Spleen (tissue), 11 donors: ENCODE data around the gene CAMTA1. TPM values are rescaled to one million over a fixed set of nuclear protein-coding genes. Genes with fewer than 3 reads are reported as not detected.
A peak's percentile ranks its signal among the peaks of the same experiment; 100 is the strongest.

ENCODE experiments used
- DNase-seq: peaks from one replicate; pipeline ENCODE4 v3.0.0-alpha.2; 2020
- H3K27ac ChIP-seq, 8 donors: fragments of 200-600 bp; sonication (generic) in 7 of 8; 1 replicate in 4 of 8; 2 replicates in 4 of 8; pipeline versions ENCODE4 v1.5.0 to v1.8.0; 2016 to 2021; ENCODE audit warnings: inconsistent platforms in 4 of 8, mild to moderate bottlenecking in 4 of 8, moderate library complexity in 1 of 8
- H3K27me3 ChIP-seq, 7 donors: fragments of 200-600 bp; sonication (generic) in 6 of 7; replicated peaks in 1 of 7; 1 replicate in 4 of 7; 2 replicates in 3 of 7; pipeline versions ENCODE4 v1.5.0 to v1.8.0; 2016 to 2021; ENCODE audit warnings: inconsistent platforms in 3 of 7, mild to moderate bottlenecking in 1 of 7
- H3K36me3 ChIP-seq, 6 donors: fragments of 200-600 bp; sonication (generic) in 5 of 6; 1 replicate in 4 of 6; 2 replicates in 2 of 6; pipeline versions ENCODE4 v1.5.0 to v1.8.0; 2016 to 2021; ENCODE audit warnings: inconsistent platforms in 2 of 6
- H3K4me1 ChIP-seq, 6 donors: fragments of 200-600 bp; sonication (generic) in 5 of 6; 1 replicate in 3 of 6; 2 replicates in 3 of 6; pipeline versions ENCODE4 v1.5.0 to v1.8.0; 2016 to 2021; ENCODE audit warnings: inconsistent platforms in 3 of 6
- H3K4me3 ChIP-seq, 8 donors: fragments of 200-600 bp; sonication (generic) in 7 of 8; 1 replicate in 4 of 8; 2 replicates in 4 of 8; pipeline versions ENCODE4 v1.5.0 to v1.8.0; 2016 to 2021; ENCODE audit warnings: inconsistent platforms in 4 of 8, mild to moderate bottlenecking in 4 of 8, moderate library complexity in 2 of 8
- H3K9me3 ChIP-seq, 8 donors: fragments of 200-600 bp; sonication (generic) in 7 of 8; 1 replicate in 4 of 8; 2 replicates in 4 of 8; pipeline versions ENCODE4 v1.5.0 to v1.8.0; 2016 to 2021; ENCODE audit warnings: inconsistent platforms in 4 of 8
- CTCF ChIP-seq, 11 experiments: fragments of 200-600 bp in 7 of 11; fragments of 450-650 bp in 4 of 11; sonication (generic) in 4 of 11; IDR thresholded peaks in 8 of 11; conservative IDR thresholded peaks in 3 of 11; 1 replicate in 7 of 11; 2 replicates in 4 of 11; pipeline versions ENCODE4 v1.4.0 to v1.8.0; 2016 to 2021; ENCODE audit warnings: antibody characterized with exemption in 11 of 11, inconsistent platforms in 4 of 11, mild to moderate bottlenecking in 1 of 11
- POLR2A ChIP-seq, 3 donors: fragments of 450-650 bp; IDR thresholded peaks; one replicate each; pipeline ENCODE4 v1.5.1; 2017; ENCODE audit warnings: antibody characterized with exemption in 3 of 3, mild to moderate bottlenecking in 1 of 3
- POLR2AphosphoS5 ChIP-seq, 3 donors: sonication (generic); formaldehyde crosslinking; IDR thresholded peaks; one replicate each; pipeline ENCODE4 v1.5.1; 2017; ENCODE audit warnings: antibody characterized with exemption in 3 of 3
- WGBS, 5 donors: extraction: QIAGEN DNeasy Blood & Tissue Kit in 3 of 5; methylation state at CpG; one replicate each; pipeline versions ENCODE4 v1.1.5 to v1.1.7; 2013 to 2018; 5-methylcytosine and 5-hydroxymethylcytosine counted together
- intact Hi-C: fragments of 100-400 bp; cut with DNase I; formaldehyde crosslinking; loops from one replicate; pipeline ENCODE4 v1.15.0; 2023; ENCODE audit warnings: low total_unique reads
- polyA plus RNA-seq, 3 donors: library from polyadenylated mRNA; stranded (reverse); fragments of 200-250 nt; gene quantifications; one replicate each; pipeline ENCODE4 v1.2.1, GENCODE V29; 2013
- total RNA-seq, 7 donors: library from RNA; depleted of rRNA in 3 of 7; stranded (reverse); fragments of >200 nt in 3 of 7; fragmentation: NEBNext Ultra II Directional in 4 of 7; extraction: Animal tissue kit (Norgen Biotek cat#: 25700) in 4 of 7; gene quantifications; one replicate each; pipeline versions ENCODE4 v1.1.0 to v1.2.1, GENCODE V29; 2016 to 2021
- donor health status: healthy with polysubstance abuse.
- donor health status: DM: no; HTN: no; CAD: no; lungs with moderate emphysema.
- donor health status: DM: no; HTN: no; CAD: no.
- donor health status: Bipolar disorder and iron deficiency.
- donor health status: healthy.
- donor health status: DM: no; HTN: no; CAD: no.
- donor health status: DM: yes; HTN: yes; CAD: no.

Gene CAMTA1
- total and polyA plus RNA-seq, 10 donors, result 53.0 to 106 (median 77.3) TPM

DNA sequence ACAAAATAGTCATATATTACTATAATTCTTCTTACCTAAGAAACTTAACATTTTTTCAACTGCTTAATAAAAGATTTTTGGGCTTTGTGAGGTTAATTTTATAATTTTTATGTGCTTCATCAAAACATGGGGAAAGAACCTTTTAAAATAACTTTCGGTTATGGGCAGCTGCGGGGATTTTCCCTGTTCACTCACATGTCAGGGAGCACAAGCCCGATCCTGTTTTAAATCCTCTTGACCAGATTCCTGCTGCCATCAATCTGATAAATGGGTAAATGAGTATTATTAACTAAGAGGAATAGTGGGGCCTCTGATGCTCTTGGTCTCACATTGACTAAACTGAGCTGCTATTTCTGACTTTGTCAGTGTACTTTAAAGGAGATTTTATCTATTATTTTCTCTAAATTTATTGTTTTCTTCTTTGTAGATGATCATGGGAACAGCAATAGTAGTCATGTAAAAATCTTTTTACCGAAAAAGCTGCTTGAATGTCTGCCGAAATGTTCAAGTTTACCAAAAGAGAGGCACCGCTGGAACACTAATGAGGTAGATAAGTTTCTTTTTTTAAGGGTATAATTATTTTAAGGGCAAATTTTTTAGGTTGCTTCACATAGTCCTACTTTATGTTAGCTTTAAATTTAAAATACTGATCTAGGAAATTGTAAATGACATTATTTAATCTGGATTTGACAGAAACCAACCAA, 39.6 kb downstream of the CAMTA1 start:
- 77 to 87% (median 84%) methylated on average over 6 of the region's 6 CpGs for WGBS, 5 donors
- H3K27me3 ChIP-seq, result no peaks in the 10 kb centered on the region
- DNase-seq, result no peak
- TF ChIP-seq POLR2AphosphoS5 (IDR thresholded peaks at IDR 0.05) (no peak), POLR2A (IDR thresholded peaks at IDR 0.05) (no peak), CTCF (IDR thresholded peaks at IDR 0.05 in 8 of 11, conservative IDR thresholded peaks at IDR 0.05 in 3 of 11) (no peak)
- H3K27ac ChIP-seq, result peak overlapping the region in 5 of 8 donors; percentile 6 to 75 (median 48)
- peaks cover 17 to 63% (median 37%) of the 10 kb centered on the region in 6 donors for H3K4me1 ChIP-seq
- intact Hi-C loops, result no loop called here
- no peak overlapping the region for H3K4me3 ChIP-seq
- H3K36me3 ChIP-seq, result peaks cover 0 to 25% (median 4%) of the 10 kb centered on the region in 6 donors
- no peaks in the 10 kb centered on the region for H3K9me3 ChIP-seq

DNA sequence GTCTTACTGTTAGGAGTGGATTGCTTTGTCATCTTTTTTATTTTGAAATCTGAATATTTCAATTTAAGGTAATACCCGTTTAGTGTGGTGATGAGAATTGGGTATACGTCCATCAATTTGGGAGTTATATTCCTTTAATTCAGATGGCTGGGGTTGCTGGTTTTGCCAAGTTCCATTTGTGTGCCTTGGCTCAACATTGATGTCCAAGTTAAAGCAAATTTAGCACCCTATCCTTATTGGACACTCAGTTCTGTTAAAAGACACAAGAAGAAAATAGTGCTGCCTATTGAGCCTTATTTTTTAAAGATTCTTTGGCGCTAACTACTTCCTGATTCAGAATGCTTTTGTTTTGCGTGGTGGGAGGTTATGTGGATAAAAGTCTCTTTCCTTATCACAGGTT, 40.6 kb downstream of the CAMTA1 start:
- DNase-seq, result no peak
- H3K27me3 ChIP-seq, result no peaks in the 10 kb centered on the region
- 71 to 87% (median 77%) methylated on average over 4 of the region's 4 CpGs for whole genome bisulfite sequencing, 5 donors
- H3K4me3 ChIP-seq, result no peak overlapping the region
- peaks cover 0 to 35% (median 4%) of the 10 kb centered on the region in 6 donors for H3K36me3 ChIP-seq
- H3K4me1 ChIP-seq, result peaks cover 10 to 53% (median 28%) of the 10 kb centered on the region in 6 donors
- intact Hi-C loops, result no loop called here
- peak overlapping the region in 1 of 8 donors; percentile 30 for H3K27ac ChIP-seq
- TF ChIP-seq POLR2AphosphoS5 (IDR thresholded peaks at IDR 0.05), result no peak
- TF ChIP-seq CTCF (IDR thresholded peaks at IDR 0.05 in 8 of 11, conservative IDR thresholded peaks at IDR 0.05 in 3 of 11), result no peak
- no peak for TF ChIP-seq POLR2A (IDR thresholded peaks at IDR 0.05)
- H3K9me3 ChIP-seq, result no peaks in the 10 kb centered on the region

GRCh38 chr1:6827079-6827478, 41.8 kb downstream of the CAMTA1 start:
- Histone ChIP-seq H3K9me3 (no peaks in the 10 kb centered on the region), H3K4me1 (peaks cover 8 to 52% (median 17%) of the 10 kb centered on the region in 6 donors), H3K4me3 (no peak overlapping the region), H3K27ac (no peak overlapping the region), H3K27me3 (no peaks in the 10 kb centered on the region), H3K36me3 (peaks cover 0 to 35% (median 4%) of the 10 kb centered on the region in 6 donors)
- TF ChIP-seq CTCF (IDR thresholded peaks at IDR 0.05 in 8 of 11, conservative IDR thresholded peaks at IDR 0.05 in 3 of 11) (no peak), POLR2A (IDR thresholded peaks at IDR 0.05) (no peak), POLR2AphosphoS5 (IDR thresholded peaks at IDR 0.05) (no peak)
- intact Hi-C loops, result no loop called here
- DNase-seq, result no peak
- 88 to 96% (median 90%) methylated on average over 3 of the region's 3 CpGs for WGBS, 5 donors

- Histone ChIP-seq H3K36me3 (peaks cover 0 to 35% (median 4%) of the 10 kb centered on the region in 6 donors), H3K9me3 (no peaks in the 10 kb centered on the region), H3K27me3 (no peaks in the 10 kb centered on the region), H3K4me1 (peaks cover 8 to 51% (median 14%) of the 10 kb centered on the region in 6 donors), H3K4me3 (no peak overlapping the region), H3K27ac (no peak overlapping the region)
- DNase-seq, result no peak
- WGBS, 5 donors, result 93 to 97% (median 96%) methylated on average over 10 of the region's 10 CpGs
- intact Hi-C loops, result no loop called here
- TF ChIP-seq POLR2A (IDR thresholded peaks at IDR 0.05) (no peak), POLR2AphosphoS5 (IDR thresholded peaks at IDR 0.05) (no peak), CTCF (IDR thresholded peaks at IDR 0.05 in 8 of 11, conservative IDR thresholded peaks at IDR 0.05 in 3 of 11) (no peak)
Observed at GRCh38 chr1:6827630-6828165, 42.4 kb downstream of the CAMTA1 start.
